GM12801 (cell line): ENCODE data around the gene CCNY.

Experiments
- TF ChIP-seq, protein P1 (sequence below): IDR thresholded peaks from one replicate; pipeline ENCODE4 v1.5.1; 2011; ENCODE audit warnings: control low read depth; ENCODE audit not compliant: insufficient read length; ENCODE audit errors: extremely low read depth

The CCNY gene

DNA sequence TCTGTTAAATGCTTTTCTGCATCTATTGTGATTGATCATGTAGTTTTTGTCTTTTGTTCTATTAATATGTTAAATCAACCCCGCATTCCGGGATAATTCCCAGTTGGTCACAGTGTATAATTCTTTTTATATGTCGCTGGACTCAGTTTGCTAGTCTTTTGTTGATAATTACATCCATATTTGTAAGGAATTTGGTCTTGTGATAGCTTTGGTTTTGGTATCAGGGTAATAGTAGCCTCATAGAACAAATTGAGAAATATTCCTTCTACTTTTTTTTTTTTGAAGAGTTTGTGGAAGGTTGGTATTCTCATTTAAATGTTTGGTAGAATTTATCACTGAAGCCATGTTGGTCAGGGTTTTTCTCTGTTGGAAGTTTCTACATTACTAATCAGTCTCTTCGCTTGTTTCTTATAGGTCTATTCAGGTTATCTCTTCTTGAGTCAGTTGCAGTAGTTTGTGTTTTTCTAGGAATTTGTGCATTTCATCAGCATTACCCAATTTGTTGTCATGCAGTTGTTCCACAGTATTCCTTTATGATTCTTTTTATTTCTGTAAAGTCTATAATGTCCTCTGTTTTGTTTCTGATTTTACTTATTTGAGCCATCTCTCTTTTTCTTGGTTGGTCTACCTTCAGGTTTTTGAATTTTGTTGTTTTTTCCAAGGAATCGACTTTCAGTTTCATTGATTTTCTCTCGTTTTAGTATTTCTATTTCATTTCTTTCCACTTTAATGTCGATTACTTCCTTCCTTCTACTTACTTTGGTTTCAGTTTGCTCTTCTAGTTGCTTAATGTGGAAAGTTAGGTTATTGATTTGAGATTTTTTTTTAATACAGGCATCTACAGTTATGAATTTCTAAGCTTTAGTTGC is 204.2 kb downstream of the CCNY start:
- TF ChIP-seq, protein P1, sequence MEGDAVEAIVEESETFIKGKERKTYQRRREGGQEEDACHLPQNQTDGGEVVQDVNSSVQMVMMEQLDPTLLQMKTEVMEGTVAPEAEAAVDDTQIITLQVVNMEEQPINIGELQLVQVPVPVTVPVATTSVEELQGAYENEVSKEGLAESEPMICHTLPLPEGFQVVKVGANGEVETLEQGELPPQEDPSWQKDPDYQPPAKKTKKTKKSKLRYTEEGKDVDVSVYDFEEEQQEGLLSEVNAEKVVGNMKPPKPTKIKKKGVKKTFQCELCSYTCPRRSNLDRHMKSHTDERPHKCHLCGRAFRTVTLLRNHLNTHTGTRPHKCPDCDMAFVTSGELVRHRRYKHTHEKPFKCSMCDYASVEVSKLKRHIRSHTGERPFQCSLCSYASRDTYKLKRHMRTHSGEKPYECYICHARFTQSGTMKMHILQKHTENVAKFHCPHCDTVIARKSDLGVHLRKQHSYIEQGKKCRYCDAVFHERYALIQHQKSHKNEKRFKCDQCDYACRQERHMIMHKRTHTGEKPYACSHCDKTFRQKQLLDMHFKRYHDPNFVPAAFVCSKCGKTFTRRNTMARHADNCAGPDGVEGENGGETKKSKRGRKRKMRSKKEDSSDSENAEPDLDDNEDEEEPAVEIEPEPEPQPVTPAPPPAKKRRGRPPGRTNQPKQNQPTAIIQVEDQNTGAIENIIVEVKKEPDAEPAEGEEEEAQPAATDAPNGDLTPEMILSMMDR = no peak

DNA sequence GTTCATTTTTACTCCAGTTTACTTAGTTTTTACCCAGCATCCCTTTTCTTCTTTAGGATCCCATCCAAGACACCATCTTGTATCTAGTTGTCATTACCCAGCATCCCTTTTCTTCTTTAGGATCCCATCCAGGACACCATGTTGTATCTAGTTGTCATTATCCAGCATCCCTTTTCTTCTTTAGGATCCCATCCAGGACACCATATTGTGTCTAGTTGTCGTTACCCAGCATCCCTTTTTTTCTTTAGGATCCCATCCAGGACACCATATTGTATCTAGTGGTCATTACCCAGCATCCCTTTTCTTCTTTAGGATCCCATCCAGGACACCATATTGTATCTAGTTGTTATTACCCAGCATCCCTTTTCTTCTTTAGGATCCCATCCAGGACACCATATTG is 205.4 kb downstream of the CCNY start:
- TF ChIP-seq, protein P1 = no peak

DNA sequence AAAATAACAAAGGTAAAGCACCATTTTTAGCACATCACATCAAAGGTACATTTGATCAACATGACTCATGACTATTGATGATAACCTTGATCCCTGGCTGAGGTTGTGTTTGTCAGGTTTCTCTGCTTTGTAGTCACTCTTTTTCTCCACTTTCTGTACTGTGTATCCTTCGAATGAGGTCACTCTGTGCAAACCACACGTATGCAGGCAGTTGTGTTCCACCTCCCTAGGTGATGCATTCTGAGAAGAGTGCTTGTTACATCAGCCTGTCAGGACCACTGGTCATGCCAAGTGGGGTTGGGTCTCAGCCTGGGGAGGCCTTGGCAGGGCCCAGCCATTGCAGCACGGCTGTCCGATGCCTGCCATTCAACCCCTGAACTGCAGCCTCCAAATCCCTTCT is 206.0 kb downstream of the CCNY start:
- TF ChIP-seq, protein P1 = no peak

DNA sequence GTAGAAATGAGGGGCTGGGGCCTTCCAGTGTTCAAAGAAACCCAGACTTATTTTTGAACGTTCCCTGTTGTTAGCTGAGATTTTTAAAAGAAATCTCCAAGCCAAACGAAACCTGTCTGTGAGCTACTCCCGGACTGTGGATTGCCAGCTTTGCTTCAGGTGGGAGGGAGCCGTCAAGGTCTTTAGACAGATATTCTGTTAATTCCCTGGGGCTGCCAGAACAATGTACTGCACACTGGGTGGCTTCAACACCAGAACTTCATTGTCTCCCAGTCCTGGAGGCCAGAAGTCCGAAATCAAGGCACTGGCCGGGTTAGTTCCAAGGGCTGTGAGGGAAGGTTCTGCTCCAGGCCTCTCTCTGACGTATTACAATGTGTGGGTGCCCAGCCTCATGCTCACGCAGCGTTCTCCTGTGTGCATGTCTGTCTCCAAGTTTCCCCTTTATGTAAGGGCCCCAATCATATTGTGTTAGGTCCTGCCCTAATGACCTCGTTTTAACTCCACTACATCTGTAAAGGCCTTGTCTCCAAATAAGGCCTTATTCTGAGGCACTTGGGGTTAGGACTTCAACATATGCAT is 208.9 kb downstream of the CCNY start:
- TF ChIP-seq, protein P1 = no peak

DNA sequence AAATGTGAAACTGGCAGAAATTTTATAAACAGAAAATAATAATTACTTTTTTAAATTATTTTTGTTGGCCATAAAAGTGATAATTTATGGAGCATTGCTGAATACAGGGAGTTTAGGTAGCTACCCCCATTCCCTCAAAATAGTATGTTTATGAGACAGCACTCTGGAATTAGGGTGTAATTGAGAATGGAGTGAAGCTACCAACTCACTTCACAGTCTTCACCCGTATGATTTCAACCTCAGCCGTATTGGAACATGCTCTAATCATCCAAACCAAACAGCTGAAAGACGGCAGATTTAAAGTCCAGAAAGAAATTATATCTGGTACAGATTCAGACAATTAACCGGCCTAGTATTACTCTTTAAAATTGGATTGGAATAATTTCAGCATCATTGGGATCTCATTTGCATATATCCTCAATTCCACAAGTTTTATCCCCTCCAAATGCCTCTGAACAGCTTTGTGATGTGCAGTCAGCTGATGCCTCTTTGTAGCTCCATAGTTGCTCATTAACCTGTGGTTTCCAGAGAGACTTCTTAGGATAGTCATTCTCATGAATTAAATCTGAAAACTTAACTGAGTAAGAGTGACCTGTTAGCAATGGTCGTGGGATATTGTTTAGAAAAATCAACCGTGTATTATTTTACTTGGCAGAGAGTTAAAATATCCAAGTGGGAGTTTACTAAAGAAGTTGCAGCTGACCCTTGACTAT is 209.7 kb downstream of the CCNY start:
- TF ChIP-seq, protein P1 = no peak

DNA sequence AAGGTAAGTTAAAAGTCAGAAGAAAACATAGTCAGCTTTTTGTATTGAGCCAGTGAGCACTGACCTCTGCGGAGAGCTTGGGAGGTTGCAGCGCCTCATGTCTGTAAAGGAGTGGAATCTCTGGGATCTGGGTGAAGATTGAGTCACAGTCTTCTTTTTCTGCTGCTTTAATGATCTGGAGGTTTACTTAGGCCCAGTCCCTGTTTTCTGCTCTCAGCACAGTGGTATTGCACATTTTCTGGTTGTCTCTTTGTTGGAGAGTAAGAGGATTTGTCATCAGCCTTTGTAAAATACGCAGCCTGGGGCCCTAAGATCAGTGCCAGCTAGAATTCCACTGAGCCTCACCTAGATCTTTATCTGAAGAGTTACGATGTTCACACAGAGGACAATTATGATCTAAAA is 210.5 kb downstream of the CCNY start:
- TF ChIP-seq, protein P1 = no peak

DNA sequence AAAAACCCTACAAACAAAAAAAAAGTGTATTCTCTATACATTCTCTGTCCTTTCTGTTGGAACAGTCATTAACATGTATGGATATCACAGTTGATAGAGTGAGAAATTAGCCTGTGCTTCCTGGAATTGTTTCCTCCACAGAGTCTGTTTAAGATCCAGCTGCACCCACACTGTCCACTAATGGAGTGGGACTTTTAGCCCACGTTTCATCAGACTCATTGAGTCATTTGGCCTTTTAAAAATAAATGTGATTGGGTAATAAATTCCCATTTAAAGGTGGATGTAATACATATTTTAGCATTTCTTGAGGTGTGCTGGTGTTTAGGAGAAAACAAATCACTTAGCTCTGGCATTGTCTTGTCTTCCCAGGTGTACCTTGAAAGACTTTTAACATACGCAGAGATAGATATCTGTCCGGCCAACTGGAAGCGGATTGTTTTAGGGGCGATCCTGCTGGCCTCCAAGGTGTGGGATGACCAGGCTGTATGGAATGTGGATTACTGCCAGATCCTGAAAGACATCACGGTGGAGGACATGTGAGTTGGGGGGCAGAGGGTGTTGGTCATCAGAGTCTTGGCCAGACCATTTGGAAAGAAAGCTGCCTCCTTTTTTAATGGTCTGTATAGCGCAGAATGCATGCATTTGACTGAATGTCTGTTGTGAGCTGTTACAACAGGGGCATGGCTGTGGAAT is 216.5 kb downstream of the CCNY start:
- TF ChIP-seq, protein P1 = no peak
